Ishikawa (cell line): Measurements from ENCODE around the gene CCL7.

ENCODE experiments used
- CEBPB ChIP-seq: IDR thresholded peaks from 2 replicates; pipeline ENCODE4 v1.6.1; 2012
- CREB1 ChIP-seq: IDR thresholded peaks from 2 replicates; pipeline ENCODE4 v1.6.1; 2012; ENCODE audit warnings: low read depth
- EGR1 ChIP-seq: IDR thresholded peaks from 2 replicates; pipeline ENCODE4 v1.6.1; 2012
- EP300 ChIP-seq: IDR thresholded peaks from 2 replicates; pipeline ENCODE4 v1.6.1; 2012; ENCODE audit warnings: borderline replicate concordance
- FOXM1 ChIP-seq: IDR thresholded peaks from 2 replicates; pipeline ENCODE4 v1.6.1; 2012; ENCODE audit warnings: low read depth, borderline replicate concordance
- MAX ChIP-seq: IDR thresholded peaks from 2 replicates; pipeline ENCODE4 v1.6.1; 2012
- NFIC ChIP-seq: IDR thresholded peaks from 2 replicates; pipeline ENCODE4 v1.6.1; 2012
- RAD21 ChIP-seq: IDR thresholded peaks from 2 replicates; pipeline ENCODE4 v1.6.1; 2012; ENCODE audit warnings: low read depth
- REST ChIP-seq: IDR thresholded peaks from 2 replicates; pipeline ENCODE4 v1.6.1; 2012; ENCODE audit warnings: low read depth, mild to moderate bottlenecking
- TAF1 ChIP-seq: IDR thresholded peaks from 2 replicates; pipeline ENCODE4 v1.6.1; 2012; ENCODE audit warnings: low read depth, mild to moderate bottlenecking
- TCF12 ChIP-seq: IDR thresholded peaks from 2 replicates; pipeline ENCODE4 v1.6.1; 2012; ENCODE audit warnings: low read depth
- TEAD4 ChIP-seq: IDR thresholded peaks from 2 replicates; pipeline ENCODE4 v1.6.1; 2012
- USF1 ChIP-seq: IDR thresholded peaks from 2 replicates; pipeline ENCODE4 v1.6.1; 2012
- YY1 ChIP-seq: IDR thresholded peaks from 2 replicates; pipeline ENCODE4 v1.6.1; 2012; ENCODE audit warnings: low read depth
- ZBTB7A ChIP-seq: IDR thresholded peaks from 2 replicates; pipeline ENCODE4 v1.6.1; 2012; ENCODE audit warnings: low read depth

The CCL7 gene

GRCh38 chr17:34269969-34270368 is at the start of gene CCL7:
Gene CCL7 (plus strand): TSS chr17:34270221. CDS start chr17:34270291, 70 bp downstream.
- TF ChIP-seq CREB1 (no peak), TAF1 (no peak), ZBTB7A (no peak), USF1 (no peak), FOXM1 (no peak), YY1 (no peak), RAD21 (no peak)

GRCh38 chr17:34220752-34221395 is 49.1 kb upstream of the CCL7 start:
- TF ChIP-seq YY1 (no peak), TEAD4 (no peak), CREB1 (no peak), ZBTB7A (no peak), REST (no peak), TAF1 (no peak), TCF12 (no peak), FOXM1 (no peak), CEBPB (no peak), USF1 (no peak), MAX (no peak), EGR1 (no peak), RAD21 (no peak), NFIC (no peak), EP300 (no peak)

- TF ChIP-seq CREB1 (no peak), RAD21 (no peak), REST (no peak), TCF12 (no peak), EGR1 (no peak), EP300 (no peak), TEAD4 (no peak), USF1 (no peak), ZBTB7A (no peak), MAX (no peak), CEBPB (no peak), FOXM1 (no peak)
Observed at GRCh38 chr17:34221411-34221810, 48.6 kb upstream of the CCL7 start.

GRCh38 chr17:34222722-34223497 is 47.1 kb upstream of the CCL7 start:
- no peak for TF ChIP-seq CREB1
- TF ChIP-seq FOXM1: no peak
- no peak for TF ChIP-seq TEAD4
- no peak for TF ChIP-seq TCF12
- TF ChIP-seq EGR1: no peak
- no peak for TF ChIP-seq RAD21
- no peak for TF ChIP-seq EP300
- TF ChIP-seq MAX: no peak
- TF ChIP-seq USF1: no peak
- TF ChIP-seq TAF1: no peak
- no peak for TF ChIP-seq ZBTB7A
- no peak for TF ChIP-seq YY1
- TF ChIP-seq NFIC: no peak
- no peak for TF ChIP-seq CEBPB
- no peak for TF ChIP-seq REST
